IMR-90 (cell line): ENCODE data around the gene ZNF618. TPM values are rescaled to one million over a fixed set of nuclear protein-coding genes. Genes with fewer than 3 reads are reported as not detected.

Source experiments
- ATAC-seq: fragments of 200-7000 bp; cut with Tn5 transposase; 2 replicates; pipeline ENCODE4 v1.9.1; 2020; ENCODE audit warnings: low read depth, mild to moderate bottlenecking, moderate library complexity
- BruUV-seq: library from RNA; stranded (reverse); fragments of 400-500 nt; replicated peaks from 2 replicates; lab custom pipeline; 2021; lab: Mats Ljungman, UMichigan
- CTCF ChIA-PET: fragments of 300-600 bp; formaldehyde crosslinking; extraction: SDS; loops from one replicate; lab custom pipeline; 2021; ENCODE audit warnings: antibody characterized with exemption; lab: Yijun Ruan, JAX
- POLR2A ChIA-PET: fragments of 300-600 bp; sonication (Branson Sonifier 250); formaldehyde crosslinking; loops from one replicate; lab custom pipeline; 2022; ENCODE audit warnings: antibody characterized with exemption; ENCODE audit not compliant: unreplicated experiment; lab: Charles Lee
- DNase-seq: peaks from one replicate; pipeline ENCODE4 v3.0.0; 2013
- H2AFZ ChIP-seq: replicated peaks from 2 replicates; pipeline ENCODE3; 2013; ENCODE audit warnings: low read length, mild to moderate bottlenecking; ENCODE audit not compliant: poor library complexity
- H2AK5ac ChIP-seq: 2 replicates; pipeline ENCODE4 v1.6.1; 2013; ENCODE audit warnings: low read depth, low read length, inconsistent platforms
- H2AK9ac ChIP-seq: replicated peaks from 2 replicates; pipeline ENCODE3; 2013; ENCODE audit warnings: mild to moderate bottlenecking, low read depth, low read length, moderate library complexity; ENCODE audit not compliant: poor library complexity
- H2BK120ac ChIP-seq: 2 replicates; pipeline ENCODE4 v1.6.1; 2013; ENCODE audit warnings: low read depth, low read length, inconsistent platforms
- H2BK15ac ChIP-seq: 3 replicates; pipeline ENCODE4 v1.6.1; 2013; ENCODE audit warnings: low read depth, low read length, inconsistent platforms
- H2BK20ac ChIP-seq: 2 replicates; pipeline ENCODE4 v1.6.1; 2013; ENCODE audit warnings: low read depth, mild to moderate bottlenecking, inconsistent platforms, low read length, moderate library complexity
- H2BK5ac ChIP-seq: 2 replicates; pipeline ENCODE4 v1.6.1; 2013; ENCODE audit warnings: mild to moderate bottlenecking, low read depth, low read length, inconsistent platforms; ENCODE audit not compliant: poor library complexity, severe bottlenecking
- H3K14ac ChIP-seq: replicated peaks from 2 replicates; pipeline ENCODE4 v1.6.1; 2013; ENCODE audit warnings: low read depth, low read length, inconsistent platforms
- H3K18ac ChIP-seq: 2 replicates; pipeline ENCODE4 v1.6.1; 2013; ENCODE audit warnings: low read depth, low read length, control low read depth
- H3K23ac ChIP-seq: 2 replicates; pipeline ENCODE4 v1.6.1; 2013; ENCODE audit warnings: low read depth, low read length, inconsistent platforms
- H3K27ac ChIP-seq: 2 replicates; pipeline ENCODE4 v1.5.1; 2013; ENCODE audit warnings: mild to moderate bottlenecking, control low read depth, low read length; ENCODE audit not compliant: insufficient read depth
- H3K27me3 ChIP-seq: 2 replicates; pipeline ENCODE4 v1.6.1; 2013; ENCODE audit warnings: low read length; ENCODE audit not compliant: control insufficient read depth, insufficient read depth
- H3K36me3 ChIP-seq: 2 replicates; pipeline ENCODE4 v1.6.1; 2013; ENCODE audit warnings: low read length, mixed read lengths; ENCODE audit not compliant: control insufficient read depth, insufficient read depth
- H3K4ac ChIP-seq: 2 replicates; pipeline ENCODE4 v1.6.1; 2013; ENCODE audit warnings: low read depth, low read length, inconsistent platforms
- H3K4me1 ChIP-seq: 2 replicates; pipeline ENCODE4 v1.6.1; 2013; ENCODE audit warnings: low read length, mixed read lengths; ENCODE audit not compliant: control insufficient read depth, insufficient read depth
- H3K4me2 ChIP-seq: 2 replicates; pipeline ENCODE4 v1.6.1; 2013; ENCODE audit warnings: low read depth, mild to moderate bottlenecking, control low read depth, low read length, moderate library complexity
- H3K4me3 ChIP-seq: 2 replicates; pipeline ENCODE4 v1.5.1; 2013; ENCODE audit warnings: low read depth, mild to moderate bottlenecking, control low read depth, low read length, moderate library complexity; ENCODE audit not compliant: insufficient read depth
- H3K56ac ChIP-seq: 2 replicates; pipeline ENCODE4 v1.6.1; 2013; ENCODE audit warnings: low read length, inconsistent platforms; ENCODE audit not compliant: insufficient read depth; ENCODE audit errors: extremely low read depth
- H3K79me1 ChIP-seq, 2 experiments: 2 replicates each; pipeline ENCODE4 v1.6.1; 2013; ENCODE audit warnings: low read length in 2 of 2, inconsistent platforms in 1 of 2, low read depth in 1 of 2
- H3K9ac ChIP-seq: 2 replicates; pipeline ENCODE4 v1.6.1; 2013; ENCODE audit warnings: low read depth, low read length, control low read depth
- H3K9me1 ChIP-seq: 2 replicates; pipeline ENCODE4 v1.6.1; 2013; ENCODE audit warnings: low read length, inconsistent platforms; ENCODE audit not compliant: insufficient read depth
- H3K9me3 ChIP-seq: 2 replicates; pipeline ENCODE4 v1.6.1; 2013; ENCODE audit warnings: low read length; ENCODE audit not compliant: control insufficient read depth, insufficient read depth
- H4K20me1 ChIP-seq: 2 replicates; pipeline ENCODE4 v1.6.1; 2013; ENCODE audit warnings: low read length, inconsistent platforms; ENCODE audit not compliant: insufficient read depth
- H4K5ac ChIP-seq: 2 replicates; pipeline ENCODE4 v1.6.1; 2013; ENCODE audit warnings: mild to moderate bottlenecking, low read depth, low read length, control low read depth
- H4K8ac ChIP-seq, 2 experiments: 2 replicates each; pipeline ENCODE4 v1.6.1; 2013; ENCODE audit warnings: low read depth in 2 of 2, low read length in 2 of 2, control low read depth in 1 of 2, inconsistent platforms in 1 of 2
- H4K91ac ChIP-seq: 2 replicates; pipeline ENCODE4 v1.6.1; 2013; ENCODE audit warnings: low read depth, low read length, inconsistent platforms; ENCODE audit not compliant: insufficient read depth
- CHD1 ChIP-seq: IDR thresholded peaks from 2 replicates; pipeline ENCODE4 v1.6.1; 2012; ENCODE audit warnings: low read depth, low read length, improper control_type of control experiment
- FOS ChIP-seq: fragments of 150-350 bp; IDR thresholded peaks from 2 replicates; pipeline ENCODE4 v1.6.1; 2016; ENCODE audit warnings: low read depth, low read length
- MAFK ChIP-seq: IDR thresholded peaks from 2 replicates; pipeline ENCODE4 v1.6.1; 2012; ENCODE audit warnings: low read depth, low read length, improper control_type of control experiment
- NFE2L2 ChIP-seq: fragments of 150-350 bp; IDR thresholded peaks from 2 replicates; pipeline ENCODE4 v1.6.1; 2016; ENCODE audit warnings: low read depth, mild to moderate bottlenecking, low read length
- WGBS, 2 experiments: methylation state at CpG; one replicate each; pipeline versions ENCODE4 v1.1.5 to v1.1.7; 2013; ENCODE audit warnings: missing lambda C conversion rate in 2 of 2; ENCODE audit not compliant: insufficient read length in 1 of 2; ENCODE audit errors: extremely low coverage in 2 of 2; 5-methylcytosine and 5-hydroxymethylcytosine counted together
- dilution Hi-C: fragments of 300-500 bp; cut with HindIII; formaldehyde crosslinking; loops from one replicate; pipeline ENCODE4 v1.14.3; 2018; ENCODE audit warnings: low sequenced_read_pairs; ENCODE audit not compliant: unreplicated experiment
- in situ Hi-C: fragments of 300-500 bp; cut with MboI; formaldehyde crosslinking; loops from 3 replicates; pipeline ENCODE4 v1.14.3; 2019; ENCODE audit warnings: low sequenced_read_pairs, inconsistent platforms, mixed read lengths
- intact Hi-C: fragments of 100-400 bp; cut with micrococcal nuclease; formaldehyde crosslinking; loops from 2 replicates; pipeline ENCODE4 v1.10.0; 2022
- polyA plus RNA-seq, 3 experiments: library from polyadenylated mRNA; depleted of rRNA; stranded (reverse); fragments of >200 nt; gene quantifications; 2 replicates each; pipeline ENCODE4 v1.2.3, GENCODE V29; 2012; ENCODE audit warnings: low replicate concordance in 1 of 3
- total RNA-seq: library from RNA; depleted of rRNA; stranded (reverse); fragments of >200 nt; gene quantifications from 2 replicates; pipeline ENCODE4 v1.2.3, GENCODE V29; 2012

ZNF618 gene
- total and polyA plus RNA-seq, 2 of the 4 experiments (the other 2 are of a cell fraction), result 8.2 to 9.4 TPM

DNA sequence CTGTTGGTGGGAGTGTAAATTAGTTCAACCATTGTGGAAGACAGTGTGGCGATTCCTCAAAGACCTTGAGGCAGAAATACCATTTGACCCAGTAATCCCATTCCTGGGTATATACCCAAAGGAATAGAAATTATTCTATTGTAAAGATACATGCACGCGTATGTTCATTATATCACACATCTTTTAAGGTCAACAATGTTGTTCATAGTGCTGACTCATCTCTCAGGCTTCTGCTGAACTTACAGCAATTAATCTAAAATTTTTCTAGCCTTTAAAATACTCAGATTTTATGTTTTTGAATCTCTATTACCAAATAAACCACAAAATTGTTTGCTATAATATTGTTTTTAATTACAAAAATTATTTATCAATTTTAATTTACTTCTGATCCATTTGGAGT, 38.8 kb upstream of the ZNF618 start:
- no peak overlapping the region for H3K23ac ChIP-seq
- no peak overlapping the region for H3K9ac ChIP-seq
- no peak overlapping the region for H2BK15ac ChIP-seq
- ATAC-seq, result no peak
- H3K14ac ChIP-seq, result no peak overlapping the region
- H3K4me2 ChIP-seq, result no peak overlapping the region
- no peak overlapping the region for H3K27ac ChIP-seq
- POLR2A ChIA-PET, result no interaction called here
- BruUV-seq, result no TSS peak
- WGBS, 2 experiments, result no CpG with 5 or more reads among the region's 3 CpGs
- no peak overlapping the region for H3K56ac ChIP-seq
- H3K4me1 ChIP-seq, result no peaks in the 10 kb centered on the region
- no peaks in the 10 kb centered on the region for H3K79me1 ChIP-seq
- intact Hi-C loops, result no loop called here
- no peak overlapping the region for H3K4ac ChIP-seq
- no peak overlapping the region for H4K8ac ChIP-seq
- no peak overlapping the region for H2AK9ac ChIP-seq
- H3K27me3 ChIP-seq, result peaks cover 3% of the 10 kb centered on the region; the same call in 1 of the 2 replicates
- H4K91ac ChIP-seq, result no peak overlapping the region
- H3K4me3 ChIP-seq, result no peak overlapping the region
- TF ChIP-seq FOS, result no peak
- TF ChIP-seq MAFK, result 0 out of 2 replicates have a peak, but pooled peaks have one; percentile 13
- no peak for TF ChIP-seq CHD1
- peak; percentile 19; the same call in 1 of the 2 replicates for TF ChIP-seq NFE2L2
- H4K5ac ChIP-seq, result no peak overlapping the region
- no peak overlapping the region for H2BK5ac ChIP-seq
- DNase-seq, result no peak
- CTCF ChIA-PET, result no interaction called here
- no peaks in the 10 kb centered on the region for H3K9me1 ChIP-seq
- dilution Hi-C loops, result no loop called here
- H3K36me3 ChIP-seq, result no peaks in the 10 kb centered on the region
- H4K20me1 ChIP-seq, result no peaks in the 10 kb centered on the region
- H2BK20ac ChIP-seq, result no peak overlapping the region
- H3K18ac ChIP-seq, result no peak overlapping the region
- H2BK120ac ChIP-seq, result no peak overlapping the region
- in situ Hi-C loops, result no loop called here
- H2AK5ac ChIP-seq, result no peak overlapping the region
- H3K9me3 ChIP-seq, result peaks cover 3% of the 10 kb centered on the region; the same call in 1 of the 2 replicates
- H2AFZ ChIP-seq, result no peak overlapping the region
